IMR-90 (cell line): Measurements from ENCODE around the gene CDH1. TPM values are rescaled to one million over a fixed set of nuclear protein-coding genes. Genes with fewer than 3 reads are reported as not detected.

Source experiments
- ATAC-seq: fragments of 200-7000 bp; cut with Tn5 transposase; 2 replicates; pipeline ENCODE4 v1.9.1; 2020; ENCODE audit warnings: low read depth, mild to moderate bottlenecking, moderate library complexity
- BruUV-seq: library from RNA; stranded (reverse); fragments of 400-500 nt; replicated peaks from 2 replicates; lab custom pipeline; 2021; lab: Mats Ljungman, UMichigan
- CTCF ChIA-PET: fragments of 300-600 bp; formaldehyde crosslinking; extraction: SDS; loops from one replicate; lab custom pipeline; 2021; ENCODE audit warnings: antibody characterized with exemption; lab: Yijun Ruan, JAX
- POLR2A ChIA-PET: fragments of 300-600 bp; sonication (Branson Sonifier 250); formaldehyde crosslinking; loops from one replicate; lab custom pipeline; 2022; ENCODE audit warnings: antibody characterized with exemption; ENCODE audit not compliant: unreplicated experiment; lab: Charles Lee
- DNase-seq: peaks from one replicate; pipeline ENCODE4 v3.0.0; 2013
- H2AFZ ChIP-seq: replicated peaks from 2 replicates; pipeline ENCODE3; 2013; ENCODE audit warnings: low read length, mild to moderate bottlenecking; ENCODE audit not compliant: poor library complexity
- H2AK5ac ChIP-seq: 2 replicates; pipeline ENCODE4 v1.6.1; 2013; ENCODE audit warnings: low read depth, low read length, inconsistent platforms
- H2AK9ac ChIP-seq: replicated peaks from 2 replicates; pipeline ENCODE3; 2013; ENCODE audit warnings: mild to moderate bottlenecking, low read depth, low read length, moderate library complexity; ENCODE audit not compliant: poor library complexity
- H2BK120ac ChIP-seq: 2 replicates; pipeline ENCODE4 v1.6.1; 2013; ENCODE audit warnings: low read depth, low read length, inconsistent platforms
- H2BK15ac ChIP-seq: 3 replicates; pipeline ENCODE4 v1.6.1; 2013; ENCODE audit warnings: low read depth, low read length, inconsistent platforms
- H2BK20ac ChIP-seq: 2 replicates; pipeline ENCODE4 v1.6.1; 2013; ENCODE audit warnings: low read depth, mild to moderate bottlenecking, inconsistent platforms, low read length, moderate library complexity
- H2BK5ac ChIP-seq: 2 replicates; pipeline ENCODE4 v1.6.1; 2013; ENCODE audit warnings: mild to moderate bottlenecking, low read depth, low read length, inconsistent platforms; ENCODE audit not compliant: poor library complexity, severe bottlenecking
- H3K14ac ChIP-seq: replicated peaks from 2 replicates; pipeline ENCODE4 v1.6.1; 2013; ENCODE audit warnings: low read depth, low read length, inconsistent platforms
- H3K18ac ChIP-seq: 2 replicates; pipeline ENCODE4 v1.6.1; 2013; ENCODE audit warnings: low read depth, low read length, control low read depth
- H3K23ac ChIP-seq: 2 replicates; pipeline ENCODE4 v1.6.1; 2013; ENCODE audit warnings: low read depth, low read length, inconsistent platforms
- H3K27ac ChIP-seq: 2 replicates; pipeline ENCODE4 v1.5.1; 2013; ENCODE audit warnings: mild to moderate bottlenecking, control low read depth, low read length; ENCODE audit not compliant: insufficient read depth
- H3K27me3 ChIP-seq: 2 replicates; pipeline ENCODE4 v1.6.1; 2013; ENCODE audit warnings: low read length; ENCODE audit not compliant: control insufficient read depth, insufficient read depth
- H3K36me3 ChIP-seq: 2 replicates; pipeline ENCODE4 v1.6.1; 2013; ENCODE audit warnings: low read length, mixed read lengths; ENCODE audit not compliant: control insufficient read depth, insufficient read depth
- H3K4ac ChIP-seq: 2 replicates; pipeline ENCODE4 v1.6.1; 2013; ENCODE audit warnings: low read depth, low read length, inconsistent platforms
- H3K4me1 ChIP-seq: 2 replicates; pipeline ENCODE4 v1.6.1; 2013; ENCODE audit warnings: low read length, mixed read lengths; ENCODE audit not compliant: control insufficient read depth, insufficient read depth
- H3K4me2 ChIP-seq: 2 replicates; pipeline ENCODE4 v1.6.1; 2013; ENCODE audit warnings: low read depth, mild to moderate bottlenecking, control low read depth, low read length, moderate library complexity
- H3K4me3 ChIP-seq: 2 replicates; pipeline ENCODE4 v1.5.1; 2013; ENCODE audit warnings: low read depth, mild to moderate bottlenecking, control low read depth, low read length, moderate library complexity; ENCODE audit not compliant: insufficient read depth
- H3K56ac ChIP-seq: 2 replicates; pipeline ENCODE4 v1.6.1; 2013; ENCODE audit warnings: low read length, inconsistent platforms; ENCODE audit not compliant: insufficient read depth; ENCODE audit errors: extremely low read depth
- H3K79me1 ChIP-seq, 2 experiments: 2 replicates each; pipeline ENCODE4 v1.6.1; 2013; ENCODE audit warnings: low read length in 2 of 2, inconsistent platforms in 1 of 2, low read depth in 1 of 2
- H3K9ac ChIP-seq: 2 replicates; pipeline ENCODE4 v1.6.1; 2013; ENCODE audit warnings: low read depth, low read length, control low read depth
- H3K9me1 ChIP-seq: 2 replicates; pipeline ENCODE4 v1.6.1; 2013; ENCODE audit warnings: low read length, inconsistent platforms; ENCODE audit not compliant: insufficient read depth
- H3K9me3 ChIP-seq: 2 replicates; pipeline ENCODE4 v1.6.1; 2013; ENCODE audit warnings: low read length; ENCODE audit not compliant: control insufficient read depth, insufficient read depth
- H4K20me1 ChIP-seq: 2 replicates; pipeline ENCODE4 v1.6.1; 2013; ENCODE audit warnings: low read length, inconsistent platforms; ENCODE audit not compliant: insufficient read depth
- H4K5ac ChIP-seq: 2 replicates; pipeline ENCODE4 v1.6.1; 2013; ENCODE audit warnings: mild to moderate bottlenecking, low read depth, low read length, control low read depth
- H4K8ac ChIP-seq, 2 experiments: 2 replicates each; pipeline ENCODE4 v1.6.1; 2013; ENCODE audit warnings: low read depth in 2 of 2, low read length in 2 of 2, control low read depth in 1 of 2, inconsistent platforms in 1 of 2
- H4K91ac ChIP-seq: 2 replicates; pipeline ENCODE4 v1.6.1; 2013; ENCODE audit warnings: low read depth, low read length, inconsistent platforms; ENCODE audit not compliant: insufficient read depth
- BHLHE40 ChIP-seq: fragments of 150-350 bp; IDR thresholded peaks from 2 replicates; pipeline ENCODE4 v1.6.1; 2016; ENCODE audit warnings: mild to moderate bottlenecking, low read depth, low read length
- CEBPB ChIP-seq: IDR thresholded peaks from 2 replicates; pipeline ENCODE4 v1.6.1; 2012; ENCODE audit warnings: low read depth, low read length, improper control_type of control experiment
- CHD1 ChIP-seq: IDR thresholded peaks from 2 replicates; pipeline ENCODE4 v1.6.1; 2012; ENCODE audit warnings: low read depth, low read length, improper control_type of control experiment
- ELK1 ChIP-seq: fragments of 150-350 bp; IDR thresholded peaks from 2 replicates; pipeline ENCODE4 v1.6.1; 2016; ENCODE audit warnings: low read depth, mild to moderate bottlenecking, low read length, moderate library complexity, borderline replicate concordance
- FOS ChIP-seq: fragments of 150-350 bp; IDR thresholded peaks from 2 replicates; pipeline ENCODE4 v1.6.1; 2016; ENCODE audit warnings: low read depth, low read length
- MAZ ChIP-seq: IDR thresholded peaks from 2 replicates; pipeline ENCODE4 v1.6.1; 2012; ENCODE audit warnings: low read depth, mild to moderate bottlenecking, low read length, improper control_type of control experiment, moderate library complexity, borderline replicate concordance
- MXI1 ChIP-seq: IDR thresholded peaks from 2 replicates; pipeline ENCODE4 v1.6.1; 2012; ENCODE audit warnings: low read depth, mild to moderate bottlenecking, low read length, moderate library complexity, borderline replicate concordance
- POLR2A ChIP-seq: IDR thresholded peaks from 2 replicates; pipeline ENCODE4 v1.6.1; 2012; ENCODE audit warnings: mild to moderate bottlenecking, low read depth, low read length
- RAD21 ChIP-seq: IDR thresholded peaks from 2 replicates; pipeline ENCODE4 v1.6.1; 2012; ENCODE audit warnings: low read length, improper control_type of control experiment
- RFX5 ChIP-seq: IDR thresholded peaks from 2 replicates; pipeline ENCODE4 v1.8.0; 2012; ENCODE audit warnings: low read depth, mild to moderate bottlenecking, low read length, moderate library complexity
- SMC3 ChIP-seq: fragments of 150-350 bp; IDR thresholded peaks from 2 replicates; pipeline ENCODE4 v1.6.1; 2016; ENCODE audit warnings: low read depth, mild to moderate bottlenecking, antibody characterized with exemption, low read length, moderate library complexity
- WGBS, 2 experiments: methylation state at CpG; one replicate each; pipeline versions ENCODE4 v1.1.5 to v1.1.7; 2013; ENCODE audit warnings: missing lambda C conversion rate in 2 of 2; ENCODE audit not compliant: insufficient read length in 1 of 2; ENCODE audit errors: extremely low coverage in 2 of 2; 5-methylcytosine and 5-hydroxymethylcytosine counted together
- dilution Hi-C: fragments of 300-500 bp; cut with HindIII; formaldehyde crosslinking; loops from one replicate; pipeline ENCODE4 v1.14.3; 2018; ENCODE audit warnings: low sequenced_read_pairs; ENCODE audit not compliant: unreplicated experiment
- in situ Hi-C: fragments of 300-500 bp; cut with MboI; formaldehyde crosslinking; loops from 3 replicates; pipeline ENCODE4 v1.14.3; 2019; ENCODE audit warnings: low sequenced_read_pairs, inconsistent platforms, mixed read lengths
- intact Hi-C: fragments of 100-400 bp; cut with micrococcal nuclease; formaldehyde crosslinking; loops from 2 replicates; pipeline ENCODE4 v1.10.0; 2022
- polyA plus RNA-seq, 3 experiments: library from polyadenylated mRNA; depleted of rRNA; stranded (reverse); fragments of >200 nt; gene quantifications; 2 replicates each; pipeline ENCODE4 v1.2.3, GENCODE V29; 2012; ENCODE audit warnings: low replicate concordance in 1 of 3
- total RNA-seq: library from RNA; depleted of rRNA; stranded (reverse); fragments of >200 nt; gene quantifications from 2 replicates; pipeline ENCODE4 v1.2.3, GENCODE V29; 2012
- TF ChIP-seq, protein P1 (sequence below): conservative IDR thresholded peaks from 2 replicates; pipeline ENCODE4 v1.5.1; 2012; ENCODE audit warnings: mild to moderate bottlenecking, low read depth, low read length, improper control_type of control experiment
- TF ChIP-seq, protein P2 (sequence below): fragments of 150-350 bp; IDR thresholded peaks from 2 replicates; pipeline ENCODE4 v1.6.1; 2017; ENCODE audit warnings: mild to moderate bottlenecking, antibody characterized with exemption, low read length, low read depth

The CDH1 gene
- total and polyA plus RNA-seq, 2 of the 4 experiments (the other 2 are of a cell fraction), result under 0.01 TPM; not detected in 1

DNA sequence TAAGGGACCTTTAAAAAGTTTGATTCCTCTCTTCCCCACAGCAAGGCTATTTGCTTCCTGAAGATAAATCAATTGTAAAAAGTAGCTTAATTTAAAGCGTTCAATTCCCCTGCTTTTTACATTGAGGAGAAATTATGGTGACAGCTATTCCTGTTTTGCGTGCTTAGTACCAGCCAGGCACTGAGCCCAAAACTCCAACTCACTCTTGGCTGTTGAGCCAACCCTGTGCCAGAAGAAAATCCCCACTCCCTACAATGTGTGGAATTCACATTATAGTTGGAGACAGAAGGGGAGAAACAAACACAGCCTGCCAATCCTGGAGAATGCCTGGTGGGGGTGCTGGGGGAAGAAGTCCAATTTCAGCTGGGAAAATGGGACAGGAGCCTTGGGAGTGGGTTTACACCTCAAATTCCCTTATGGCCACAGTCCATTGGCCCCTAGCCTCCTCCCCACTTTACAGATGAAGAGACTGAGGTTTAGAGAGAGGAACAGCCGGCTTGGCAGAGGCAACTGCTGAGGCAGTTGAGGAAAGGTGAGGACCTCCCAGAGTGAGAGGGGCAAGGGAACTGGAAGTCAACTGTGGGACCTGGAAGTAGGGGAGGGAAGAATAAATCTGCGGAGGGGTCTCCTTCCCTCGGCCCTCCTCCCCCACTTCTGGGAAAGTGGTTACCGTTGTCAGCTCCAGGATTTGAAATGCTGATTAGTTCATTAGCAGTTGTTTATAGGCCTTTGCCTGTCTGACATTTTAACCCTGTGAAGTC, 26.1 kb downstream of the CDH1 start:
- no peaks in the 10 kb centered on the region for H3K4me1 ChIP-seq
- no peaks in the 10 kb centered on the region for H3K9me1 ChIP-seq
- CTCF ChIA-PET, result interaction anchor here (0.6 kb wide), 1 partner anchor 10 kb away, joined by 4 read pairs; no protein-coding TSS in a partner anchor
- no peak for DNase-seq
- H2BK15ac ChIP-seq, result no peak overlapping the region
- no peak overlapping the region for H3K27ac ChIP-seq
- POLR2A ChIA-PET, result no interaction called here
- WGBS, 2 experiments, result no CpG with 5 or more reads among the region's 6 CpGs
- H4K8ac ChIP-seq, result no peak overlapping the region
- ATAC-seq, result no peak; the same call in 1 of the 2 replicates
- H3K4me2 ChIP-seq, result no peak overlapping the region
- no peaks in the 10 kb centered on the region for H3K36me3 ChIP-seq
- H3K9ac ChIP-seq, result no peak overlapping the region
- H2BK5ac ChIP-seq, result no peak overlapping the region
- H3K4me3 ChIP-seq, result no peak overlapping the region
- no peak overlapping the region for H2AK5ac ChIP-seq
- no peak overlapping the region for H2AFZ ChIP-seq
- dilution Hi-C loops (no loop called here), in situ Hi-C loops (no loop called here), intact Hi-C loops (no loop called here)
- no peak overlapping the region for H3K18ac ChIP-seq
- H3K27me3 ChIP-seq, result peaks cover 11% of the 10 kb centered on the region
- H3K23ac ChIP-seq, result no peak overlapping the region
- H3K56ac ChIP-seq, result no peak overlapping the region
- no peak overlapping the region for H4K5ac ChIP-seq
- TF ChIP-seq FOS (no peak), SMC3 (no peak), BHLHE40 (no peak), POLR2A (no peak), MXI1 (no peak), CEBPB (no peak), RAD21 (no peak), RFX5 (no peak), CHD1 (no peak), ELK1 (no peak), MAZ (no peak)
- TF ChIP-seq, protein P1, sequence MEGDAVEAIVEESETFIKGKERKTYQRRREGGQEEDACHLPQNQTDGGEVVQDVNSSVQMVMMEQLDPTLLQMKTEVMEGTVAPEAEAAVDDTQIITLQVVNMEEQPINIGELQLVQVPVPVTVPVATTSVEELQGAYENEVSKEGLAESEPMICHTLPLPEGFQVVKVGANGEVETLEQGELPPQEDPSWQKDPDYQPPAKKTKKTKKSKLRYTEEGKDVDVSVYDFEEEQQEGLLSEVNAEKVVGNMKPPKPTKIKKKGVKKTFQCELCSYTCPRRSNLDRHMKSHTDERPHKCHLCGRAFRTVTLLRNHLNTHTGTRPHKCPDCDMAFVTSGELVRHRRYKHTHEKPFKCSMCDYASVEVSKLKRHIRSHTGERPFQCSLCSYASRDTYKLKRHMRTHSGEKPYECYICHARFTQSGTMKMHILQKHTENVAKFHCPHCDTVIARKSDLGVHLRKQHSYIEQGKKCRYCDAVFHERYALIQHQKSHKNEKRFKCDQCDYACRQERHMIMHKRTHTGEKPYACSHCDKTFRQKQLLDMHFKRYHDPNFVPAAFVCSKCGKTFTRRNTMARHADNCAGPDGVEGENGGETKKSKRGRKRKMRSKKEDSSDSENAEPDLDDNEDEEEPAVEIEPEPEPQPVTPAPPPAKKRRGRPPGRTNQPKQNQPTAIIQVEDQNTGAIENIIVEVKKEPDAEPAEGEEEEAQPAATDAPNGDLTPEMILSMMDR, result no peak
- TF ChIP-seq, protein P2, sequence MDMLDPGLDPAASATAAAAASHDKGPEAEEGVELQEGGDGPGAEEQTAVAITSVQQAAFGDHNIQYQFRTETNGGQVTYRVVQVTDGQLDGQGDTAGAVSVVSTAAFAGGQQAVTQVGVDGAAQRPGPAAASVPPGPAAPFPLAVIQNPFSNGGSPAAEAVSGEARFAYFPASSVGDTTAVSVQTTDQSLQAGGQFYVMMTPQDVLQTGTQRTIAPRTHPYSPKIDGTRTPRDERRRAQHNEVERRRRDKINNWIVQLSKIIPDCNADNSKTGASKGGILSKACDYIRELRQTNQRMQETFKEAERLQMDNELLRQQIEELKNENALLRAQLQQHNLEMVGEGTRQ, result no peak
- H3K9me3 ChIP-seq, result no peaks in the 10 kb centered on the region
- no peak overlapping the region for H2BK120ac ChIP-seq
- no peak overlapping the region for H3K14ac ChIP-seq
- no peak overlapping the region for H2BK20ac ChIP-seq
- no peaks in the 10 kb centered on the region for H4K20me1 ChIP-seq
- H3K4ac ChIP-seq, result no peak overlapping the region
- H3K79me1 ChIP-seq, result no peaks in the 10 kb centered on the region
- BruUV-seq, result no TSS peak
- H4K91ac ChIP-seq, result no peak overlapping the region
- H2AK9ac ChIP-seq, result no peak overlapping the region
